ENCODE results near the gene PLCD1.

DNA sequence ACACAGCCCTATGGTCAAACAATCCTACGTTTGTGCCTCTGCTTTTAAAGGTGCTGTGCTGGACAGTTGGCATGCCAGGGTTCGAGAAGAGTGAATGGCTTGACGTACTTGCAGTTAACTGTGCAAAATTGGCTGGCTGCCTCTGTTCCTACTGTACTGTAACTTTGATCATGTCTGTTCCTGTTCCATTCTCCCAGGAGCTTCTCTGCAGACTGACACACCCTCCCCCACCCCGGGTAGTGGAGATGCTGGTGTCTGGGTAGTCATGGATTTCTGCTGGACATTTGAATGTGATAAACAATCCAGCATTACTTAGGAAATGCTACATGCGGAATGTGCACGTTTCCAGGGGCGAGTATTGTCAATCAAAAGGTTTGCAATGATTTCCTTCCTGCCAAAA, 45.4 kb downstream of the PLCD1 start:
- TF ChIP-seq, protein P1, sequence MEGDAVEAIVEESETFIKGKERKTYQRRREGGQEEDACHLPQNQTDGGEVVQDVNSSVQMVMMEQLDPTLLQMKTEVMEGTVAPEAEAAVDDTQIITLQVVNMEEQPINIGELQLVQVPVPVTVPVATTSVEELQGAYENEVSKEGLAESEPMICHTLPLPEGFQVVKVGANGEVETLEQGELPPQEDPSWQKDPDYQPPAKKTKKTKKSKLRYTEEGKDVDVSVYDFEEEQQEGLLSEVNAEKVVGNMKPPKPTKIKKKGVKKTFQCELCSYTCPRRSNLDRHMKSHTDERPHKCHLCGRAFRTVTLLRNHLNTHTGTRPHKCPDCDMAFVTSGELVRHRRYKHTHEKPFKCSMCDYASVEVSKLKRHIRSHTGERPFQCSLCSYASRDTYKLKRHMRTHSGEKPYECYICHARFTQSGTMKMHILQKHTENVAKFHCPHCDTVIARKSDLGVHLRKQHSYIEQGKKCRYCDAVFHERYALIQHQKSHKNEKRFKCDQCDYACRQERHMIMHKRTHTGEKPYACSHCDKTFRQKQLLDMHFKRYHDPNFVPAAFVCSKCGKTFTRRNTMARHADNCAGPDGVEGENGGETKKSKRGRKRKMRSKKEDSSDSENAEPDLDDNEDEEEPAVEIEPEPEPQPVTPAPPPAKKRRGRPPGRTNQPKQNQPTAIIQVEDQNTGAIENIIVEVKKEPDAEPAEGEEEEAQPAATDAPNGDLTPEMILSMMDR (IDR thresholded peaks at IDR 0.05), result no peak
- no peak for TF ChIP-seq POLR2A (IDR thresholded peaks at IDR 0.05)

Data from body of pancreas (tissue), 4 donors.